Measurements from ENCODE around the gene CSMD2.

CSMD2 gene

DNA sequence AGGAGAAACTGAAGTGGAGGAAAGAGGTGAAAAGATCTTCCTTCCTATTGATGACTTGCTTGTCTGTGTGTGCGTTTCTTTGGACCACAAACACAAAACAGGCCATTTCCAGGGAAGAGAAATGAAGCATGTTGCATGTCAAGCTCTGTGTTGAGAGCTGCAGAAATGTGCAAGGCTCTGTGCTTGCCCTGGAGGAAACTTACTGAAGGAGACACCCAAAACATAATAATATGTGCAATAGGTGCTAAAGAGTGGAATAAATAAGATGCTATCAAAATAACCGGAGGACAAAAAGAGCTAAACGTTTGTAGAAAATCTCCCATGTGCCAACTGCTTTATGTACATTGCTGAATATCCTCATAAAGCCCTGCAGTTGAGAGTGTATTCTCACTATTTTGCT, 496.3 kb downstream of the CSMD2 start:
- Histone ChIP-seq H3K4me3 (ENCODE audit: low read depth in 1 of 2, low read length in 1 of 2) (no peak overlapping the region), H3K9me3 (no peaks in the 10 kb centered on the region), H3K4me1 (ENCODE audit: control insufficient read depth in 1 of 2, insufficient read depth in 1 of 2, low read depth in 1 of 2, low read length in 1 of 2) (no peaks in the 10 kb centered on the region), H3K36me3 (no peaks in the 10 kb centered on the region), H3K27ac (no peak overlapping the region), H3K27me3 (no peaks in the 10 kb centered on the region)
- no peak for TF ChIP-seq CTCF (IDR thresholded peaks at IDR 0.05)

DNA sequence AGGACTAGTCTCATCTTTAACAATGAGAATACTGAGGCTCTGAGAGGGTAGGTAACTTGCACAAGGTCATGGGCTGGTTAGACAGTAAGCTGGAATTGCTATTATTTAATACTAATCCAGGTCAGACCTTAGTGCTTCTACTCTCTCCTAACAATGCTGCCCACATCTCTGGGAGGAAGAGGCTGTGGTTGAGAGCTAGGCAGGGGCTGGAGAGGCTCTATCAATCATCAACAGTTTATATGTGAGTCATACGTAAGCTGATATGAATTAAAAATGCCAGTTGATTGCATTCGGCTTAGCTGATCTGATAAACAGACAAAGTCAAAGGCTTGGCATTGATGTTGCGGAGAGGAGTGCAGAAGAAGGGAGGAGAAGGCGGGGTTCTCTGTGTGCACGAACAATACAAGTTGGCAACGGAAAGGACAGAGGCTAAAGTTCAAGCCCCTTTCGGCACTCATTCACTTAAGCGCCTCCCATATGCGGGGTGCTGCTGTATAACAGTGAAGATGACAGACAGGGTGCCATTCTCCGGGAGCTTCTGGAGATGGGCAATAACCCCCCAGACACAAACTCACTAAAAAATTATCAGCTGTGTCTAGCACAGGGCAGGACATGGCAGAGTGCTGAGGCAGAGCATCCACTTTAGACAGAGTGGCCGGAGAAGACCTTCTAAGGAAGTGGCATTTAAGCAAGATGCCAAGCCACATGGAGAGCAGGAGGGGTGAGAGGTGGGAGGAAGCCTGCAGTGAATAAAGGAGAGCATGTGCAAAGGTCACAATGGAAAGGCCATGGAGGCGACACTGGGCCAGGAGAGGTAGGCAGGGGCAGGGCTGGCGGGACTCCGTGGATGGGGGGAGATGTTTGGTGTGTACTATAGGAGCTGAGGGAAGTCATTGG, 497.4 kb downstream of the CSMD2 start:
- Histone ChIP-seq H3K27ac (no peak overlapping the region), H3K4me3 (ENCODE audit: low read depth in 1 of 2, low read length in 1 of 2) (no peak overlapping the region)
- TF ChIP-seq CTCF (IDR thresholded peaks at IDR 0.05), result no peak

GRCh38 chr1:33666616-33667015, 498.4 kb downstream of the CSMD2 start:
- Histone ChIP-seq H3K36me3 (no peaks in the 10 kb centered on the region), H3K27me3 (no peaks in the 10 kb centered on the region), H3K9me3 (no peaks in the 10 kb centered on the region), H3K4me1 (ENCODE audit: control insufficient read depth in 1 of 2, insufficient read depth in 1 of 2, low read depth in 1 of 2, low read length in 1 of 2) (no peaks in the 10 kb centered on the region), H3K27ac (no peak overlapping the region), H3K4me3 (ENCODE audit: low read depth in 1 of 2, low read length in 1 of 2) (no peak overlapping the region)
- no peak for TF ChIP-seq CTCF (IDR thresholded peaks at IDR 0.05)

More for the DNA sequence above, 497.4 kb downstream of the CSMD2 start:
- H3K9me3 ChIP-seq, result no peaks in the 10 kb centered on the region
- H3K4me1 ChIP-seq (ENCODE audit: control insufficient read depth in 1 of 2, insufficient read depth in 1 of 2, low read depth in 1 of 2, low read length in 1 of 2), result no peaks in the 10 kb centered on the region
- H3K27me3 ChIP-seq, result no peaks in the 10 kb centered on the region
- no peaks in the 10 kb centered on the region for H3K36me3 ChIP-seq

DNA sequence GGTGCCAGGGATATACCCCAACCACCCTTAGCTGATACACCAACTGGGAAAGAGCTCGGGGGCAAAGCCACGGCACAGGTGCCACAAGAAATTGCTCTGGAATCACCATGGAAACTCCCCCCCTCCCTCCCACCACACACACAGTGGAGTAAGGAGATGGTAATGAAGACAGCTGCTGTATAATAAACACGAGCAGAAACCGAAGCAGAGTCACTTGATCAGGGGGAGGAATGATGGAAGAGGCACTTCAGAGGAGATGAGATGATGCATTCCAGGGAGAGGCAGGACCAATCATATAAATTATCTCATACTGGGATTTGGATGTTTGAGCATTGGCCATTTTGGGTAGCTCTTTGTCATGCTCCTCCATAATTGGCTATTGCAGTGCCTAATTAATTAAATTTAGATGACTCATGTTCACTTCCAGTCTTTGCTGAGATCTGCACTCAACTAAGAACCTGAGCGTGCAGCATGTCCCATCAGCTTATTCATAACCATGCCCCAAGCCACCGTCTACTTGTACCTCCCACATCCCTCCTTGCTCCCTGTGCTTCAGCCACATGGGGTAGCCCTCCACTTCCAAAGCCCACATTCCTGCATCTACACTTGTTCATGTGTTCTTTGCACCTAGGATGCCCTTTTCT, 503.1 kb downstream of the CSMD2 start:
- no peaks in the 10 kb centered on the region for H3K36me3 ChIP-seq
- TF ChIP-seq CTCF (IDR thresholded peaks at IDR 0.05), result no peak
- no peak overlapping the region for H3K4me3 ChIP-seq (ENCODE audit: low read depth in 1 of 2, low read length in 1 of 2)
- H3K27ac ChIP-seq, result no peak overlapping the region
- H3K9me3 ChIP-seq, result no peaks in the 10 kb centered on the region
- H3K4me1 ChIP-seq (ENCODE audit: control insufficient read depth in 1 of 2, insufficient read depth in 1 of 2, low read depth in 1 of 2, low read length in 1 of 2), result no peaks in the 10 kb centered on the region
- H3K27me3 ChIP-seq, result peaks cover 10% of the 10 kb centered on the region

DNA sequence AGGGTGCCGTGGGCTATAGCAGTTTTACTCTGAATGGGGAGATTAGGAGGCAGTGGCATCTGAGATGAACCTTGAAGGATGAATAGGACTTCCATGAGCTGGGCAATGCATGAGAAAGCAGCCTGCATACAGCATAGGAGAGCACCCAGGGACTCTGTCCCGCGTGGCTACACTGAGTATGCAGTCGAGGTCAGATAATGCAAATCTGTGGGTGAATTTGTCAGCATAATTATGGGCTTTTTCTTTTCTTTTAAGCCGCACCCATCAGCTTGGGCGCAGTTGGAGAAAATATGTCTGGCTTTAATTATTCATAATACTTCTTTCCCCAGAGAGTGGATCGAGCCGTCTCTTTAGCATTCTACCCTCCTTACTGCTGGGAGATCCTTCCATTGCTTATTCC, 504.1 kb downstream of the CSMD2 start:
- Histone ChIP-seq H3K4me1 (ENCODE audit: control insufficient read depth in 1 of 2, insufficient read depth in 1 of 2, low read depth in 1 of 2, low read length in 1 of 2) (no peaks in the 10 kb centered on the region), H3K9me3 (no peaks in the 10 kb centered on the region), H3K27me3 (peaks cover 10% of the 10 kb centered on the region), H3K27ac (no peak overlapping the region), H3K4me3 (ENCODE audit: low read depth in 1 of 2, low read length in 1 of 2) (no peak overlapping the region), H3K36me3 (no peaks in the 10 kb centered on the region)
- TF ChIP-seq CTCF (IDR thresholded peaks at IDR 0.05), result no peak

Data from neutrophil (primary cell).